Posterior cingulate gyrus (tissue), 11 donors: ENCODE measurements around the gene RPL15.
"Not testable (repeated sequence)": the region's sequence is repeated elsewhere in the genome, so short reads cannot be mapped to it uniquely, and the experiment has no call there.

Experiments used
- DNase-seq, 10 donors: peaks; one replicate each; pipeline versions ENCODE4 v3.0.0 to v3.0.0-alpha.2; 2020 to 2021; ENCODE audit warnings: mixed read lengths in 3 of 10
- intact Hi-C: fragments of 100-400 bp; cut with DNase I; formaldehyde crosslinking; loops from one replicate; pipeline ENCODE4 v1.15.1; 2023

RPL15 gene

DNA sequence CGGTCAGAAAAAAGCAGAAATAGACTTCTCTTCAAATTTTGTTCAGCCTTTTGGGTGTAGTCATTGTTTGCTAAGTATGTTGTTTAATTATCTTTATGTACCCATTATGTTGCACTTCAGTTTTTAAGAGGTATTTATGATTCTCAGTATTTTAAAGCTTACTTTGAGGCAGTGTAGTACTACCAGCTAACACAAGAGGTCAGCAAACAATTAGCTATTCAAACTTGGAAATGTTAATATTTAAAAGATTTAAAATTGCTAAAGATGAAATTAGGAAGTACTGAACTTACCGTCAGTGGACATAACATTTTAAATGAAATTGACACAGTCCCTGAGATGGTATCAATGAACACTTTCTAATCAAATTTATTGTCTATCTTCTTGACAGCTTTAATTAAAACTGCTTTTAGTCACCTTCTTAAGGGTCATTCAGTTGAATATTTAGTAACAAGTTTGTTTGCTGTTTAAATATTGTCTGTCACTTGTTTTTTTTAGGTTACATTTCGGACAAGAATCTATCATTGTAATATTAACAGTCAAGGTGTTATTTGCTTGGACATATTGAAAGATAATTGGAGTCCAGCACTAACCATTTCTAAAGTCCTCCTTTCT, 28.2 kb upstream of the RPL15 start:
- no peak for DNase-seq
- intact Hi-C loops: no loop called here

DNA sequence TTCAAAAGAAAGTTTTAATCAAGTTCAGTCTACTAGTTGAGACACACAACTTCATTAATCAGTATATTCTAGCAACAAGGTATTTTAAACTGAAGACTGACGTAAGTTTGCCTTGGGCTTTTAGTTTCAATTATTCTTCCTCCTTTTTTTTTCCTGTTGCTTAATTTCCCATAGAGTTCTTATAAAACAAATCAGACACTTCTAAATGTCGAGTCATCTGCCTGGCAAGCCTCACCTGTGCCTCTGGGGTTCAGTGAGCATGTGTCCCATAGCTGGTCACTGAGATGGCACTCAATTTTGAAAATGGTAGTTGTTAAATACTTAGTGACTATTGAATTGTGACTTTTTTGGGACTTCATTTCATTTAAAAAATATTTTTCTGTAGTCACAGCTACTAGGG, 27.5 kb upstream of the RPL15 start:
- no peak for DNase-seq
- intact Hi-C loops: no loop called here

DNA sequence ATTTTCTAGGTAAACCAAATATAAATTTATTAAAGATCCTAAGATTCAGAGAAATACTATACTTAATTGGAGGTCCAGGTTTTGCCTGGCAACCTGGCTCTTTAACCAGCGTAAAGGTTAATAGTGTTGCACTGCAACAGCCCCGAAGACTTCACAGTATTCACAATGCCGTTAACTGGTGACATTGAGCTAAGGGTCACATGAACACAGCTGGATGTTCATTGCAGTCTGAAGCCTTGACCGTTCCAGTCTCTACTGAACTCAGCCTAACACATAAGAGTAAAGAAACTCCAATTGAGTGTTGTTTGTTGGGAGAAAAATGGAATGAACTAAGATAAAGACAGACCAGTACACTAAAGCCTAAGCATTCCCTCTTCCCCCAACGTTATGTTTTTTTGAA, 27.0 kb upstream of the RPL15 start:
- DNase-seq: no peak
- intact Hi-C loops: no loop called here

DNA sequence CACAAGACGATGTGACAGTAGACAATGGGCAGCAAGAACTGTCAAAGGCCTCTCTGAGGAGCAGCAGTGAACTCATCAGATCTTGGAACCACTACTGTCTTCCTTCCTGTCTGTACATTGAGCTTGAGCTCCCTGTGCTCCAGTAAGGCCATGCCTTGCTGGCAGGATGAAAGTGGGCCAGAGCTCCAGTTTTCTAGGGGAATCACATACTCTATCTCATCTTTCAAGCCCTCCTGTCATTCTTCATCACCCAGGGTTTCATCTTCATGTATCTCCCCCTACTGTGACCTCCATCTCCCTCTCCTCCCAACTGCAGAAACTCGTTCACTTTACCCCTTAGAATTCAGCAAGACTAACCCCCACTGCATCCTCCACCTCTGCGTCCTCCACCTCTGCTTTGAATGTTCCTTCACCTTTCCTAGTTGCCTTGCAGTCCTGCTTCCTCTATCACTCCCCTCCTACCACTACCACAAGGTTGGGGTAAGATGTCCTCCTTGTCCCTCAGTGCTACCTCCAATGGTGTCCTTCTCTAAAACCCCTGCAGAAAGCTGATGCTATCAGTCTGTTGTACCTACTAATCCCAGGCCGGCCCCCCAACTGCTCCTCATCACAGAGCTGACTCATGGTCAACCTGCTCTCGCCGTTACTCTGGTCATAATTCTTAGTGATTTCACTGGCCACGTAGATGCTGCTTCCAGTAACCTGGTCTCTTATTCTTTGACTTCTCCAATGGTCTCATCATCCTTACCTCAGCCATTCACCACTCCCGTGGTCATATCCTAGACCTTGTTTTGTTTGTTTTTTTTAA, 22.5 kb upstream of the RPL15 start:
- intact Hi-C loops: no loop called here
- no peak for DNase-seq

DNA sequence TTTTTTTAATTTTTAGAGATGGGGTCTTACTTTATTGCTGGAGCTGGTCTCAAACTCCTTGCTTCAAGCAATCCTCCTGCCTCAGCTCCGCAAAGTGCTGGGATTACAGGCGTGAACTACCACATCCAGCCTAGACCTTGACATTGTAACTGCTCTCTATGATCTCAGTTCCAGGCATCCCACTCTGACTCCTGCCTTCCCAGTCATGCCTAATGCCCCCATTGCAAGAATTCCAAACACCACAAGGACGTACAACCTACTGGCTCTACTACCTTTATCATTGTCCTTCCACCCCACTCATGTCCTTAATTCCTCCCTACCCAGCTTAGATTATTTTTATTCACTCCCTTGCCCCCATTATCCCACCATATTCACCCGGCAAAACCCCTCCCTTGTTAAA, 21.8 kb upstream of the RPL15 start:
- no peak for DNase-seq
- intact Hi-C loops: no loop called here

DNA sequence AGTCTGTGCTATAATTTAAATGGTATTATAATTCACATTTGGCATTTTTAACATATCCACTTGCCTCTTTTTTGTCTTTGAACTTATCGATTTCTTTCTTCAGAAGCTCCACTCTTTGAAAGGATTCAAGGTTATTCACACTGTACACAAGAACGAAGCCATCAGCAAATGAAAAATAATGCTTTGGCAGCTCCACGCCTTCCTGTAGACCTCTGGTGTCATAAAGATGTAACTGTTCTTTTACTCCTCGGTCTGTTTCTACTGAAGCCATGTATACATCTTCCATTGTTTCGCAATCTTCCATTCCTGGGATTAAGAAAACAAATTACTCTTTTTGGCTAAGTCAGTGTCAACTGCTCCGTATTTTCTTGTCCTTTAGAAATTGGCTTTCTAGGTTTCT, 16.2 kb upstream of the RPL15 start:
- intact Hi-C loops: no loop called here
- no peak for DNase-seq

DNA sequence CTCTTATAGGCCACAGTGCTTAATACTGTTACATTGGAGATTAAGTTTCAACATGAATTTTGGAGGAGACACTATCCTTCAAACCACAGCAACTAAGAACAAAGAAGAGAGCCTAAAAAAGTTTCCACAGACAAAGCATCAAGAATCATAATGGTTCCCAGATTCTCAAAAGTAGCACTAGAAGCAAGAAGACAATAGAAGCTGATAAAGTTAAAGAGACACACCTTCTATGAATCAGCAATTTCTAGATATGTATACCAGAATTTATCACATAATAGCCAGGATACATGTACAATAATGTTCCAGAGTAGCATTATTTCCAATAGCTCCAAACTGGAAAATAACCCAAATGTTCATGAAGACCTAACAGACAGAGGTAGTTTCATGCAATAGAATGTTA, 12.4 kb upstream of the RPL15 start:
- intact Hi-C loops: no loop called here
- no peak for DNase-seq

DNA sequence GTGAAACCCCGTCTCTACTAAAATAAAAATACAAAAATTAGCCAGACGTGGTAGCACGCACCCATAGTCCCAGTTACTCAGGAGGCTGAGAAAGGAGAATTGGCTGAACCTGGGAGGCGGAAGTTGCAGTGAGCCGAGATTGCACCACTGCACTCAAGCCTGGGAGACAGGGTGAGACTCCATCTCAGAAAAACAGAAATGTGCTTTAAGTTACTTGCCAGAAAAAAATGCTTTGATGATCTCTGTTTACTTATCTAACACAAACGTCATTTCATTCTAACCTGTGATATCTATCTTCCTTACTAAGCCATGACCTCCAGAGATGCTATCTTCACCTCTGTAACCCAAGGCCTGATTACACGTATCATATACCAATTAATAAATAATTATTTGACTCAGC, 7.6 kb upstream of the RPL15 start:
- intact Hi-C loops: no loop called here
- no peak for DNase-seq

DNA sequence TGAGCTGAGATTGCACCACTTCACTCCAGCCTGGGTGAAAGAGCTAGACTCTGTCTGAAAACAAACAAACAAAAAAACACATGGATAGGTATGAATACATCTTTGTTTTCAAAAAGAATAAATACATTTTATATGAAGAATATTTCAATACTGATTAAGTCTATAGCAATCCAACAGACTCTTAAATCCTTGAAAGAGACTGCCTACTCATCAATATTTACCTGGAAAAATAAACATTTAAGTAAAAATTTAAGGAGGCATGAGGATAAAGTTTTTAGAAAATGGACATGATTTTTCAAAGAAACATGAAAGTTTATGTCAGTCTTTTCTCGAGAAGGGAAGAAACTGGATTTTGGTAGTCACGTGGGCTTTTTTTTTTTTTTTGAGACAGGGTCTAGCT, 5.5 kb upstream of the RPL15 start:
- intact Hi-C loops: loop anchor here (10.0 kb wide), 1 partner anchor 77 kb away; no protein-coding TSS in a partner anchor
- no peak for DNase-seq

DNA sequence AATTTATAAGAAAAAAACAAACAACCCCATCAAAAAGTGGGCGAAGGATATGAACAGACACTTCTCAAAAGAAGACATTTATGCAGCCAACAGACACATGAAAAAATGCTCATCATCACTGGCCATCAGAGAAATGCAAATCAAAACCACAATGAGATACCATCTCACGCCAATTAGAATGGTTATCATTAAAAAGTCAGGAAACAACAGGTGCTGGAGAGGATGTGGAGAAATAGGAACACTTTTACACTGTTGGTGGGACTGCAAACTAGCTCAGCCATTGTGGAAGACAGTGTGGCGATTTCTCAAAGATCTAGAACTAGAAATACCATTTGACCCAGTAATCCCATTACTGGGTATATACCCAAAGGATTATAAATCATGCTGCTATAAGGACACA, 4.6 kb upstream of the RPL15 start:
- not testable (repeated sequence) for DNase-seq
- intact Hi-C loops: loop anchor here (10.0 kb wide), 1 partner anchor 78 kb away; no protein-coding TSS in a partner anchor

DNA sequence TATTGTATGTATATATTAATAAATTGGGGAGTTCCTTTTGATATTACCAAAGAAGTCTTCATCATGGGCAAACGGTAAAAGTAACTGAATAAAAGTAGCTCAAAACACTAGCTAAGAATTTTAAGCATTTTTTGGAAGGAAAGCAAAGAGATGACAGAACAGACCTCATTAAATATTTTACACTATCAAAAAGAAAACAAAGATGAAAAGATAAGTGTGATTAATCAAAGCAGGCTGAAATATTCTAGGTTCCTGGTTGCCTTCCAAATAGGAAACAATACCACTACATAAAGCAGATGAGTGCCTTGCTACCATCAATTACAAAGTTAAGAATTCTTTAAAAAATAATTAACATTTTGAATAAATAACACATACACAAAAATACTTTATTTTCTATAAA, 3.8 kb upstream of the RPL15 start:
- DNase-seq: no peak
- intact Hi-C loops: loop anchor here (10.0 kb wide), 1 partner anchor 78 kb away; no protein-coding TSS in a partner anchor

DNA sequence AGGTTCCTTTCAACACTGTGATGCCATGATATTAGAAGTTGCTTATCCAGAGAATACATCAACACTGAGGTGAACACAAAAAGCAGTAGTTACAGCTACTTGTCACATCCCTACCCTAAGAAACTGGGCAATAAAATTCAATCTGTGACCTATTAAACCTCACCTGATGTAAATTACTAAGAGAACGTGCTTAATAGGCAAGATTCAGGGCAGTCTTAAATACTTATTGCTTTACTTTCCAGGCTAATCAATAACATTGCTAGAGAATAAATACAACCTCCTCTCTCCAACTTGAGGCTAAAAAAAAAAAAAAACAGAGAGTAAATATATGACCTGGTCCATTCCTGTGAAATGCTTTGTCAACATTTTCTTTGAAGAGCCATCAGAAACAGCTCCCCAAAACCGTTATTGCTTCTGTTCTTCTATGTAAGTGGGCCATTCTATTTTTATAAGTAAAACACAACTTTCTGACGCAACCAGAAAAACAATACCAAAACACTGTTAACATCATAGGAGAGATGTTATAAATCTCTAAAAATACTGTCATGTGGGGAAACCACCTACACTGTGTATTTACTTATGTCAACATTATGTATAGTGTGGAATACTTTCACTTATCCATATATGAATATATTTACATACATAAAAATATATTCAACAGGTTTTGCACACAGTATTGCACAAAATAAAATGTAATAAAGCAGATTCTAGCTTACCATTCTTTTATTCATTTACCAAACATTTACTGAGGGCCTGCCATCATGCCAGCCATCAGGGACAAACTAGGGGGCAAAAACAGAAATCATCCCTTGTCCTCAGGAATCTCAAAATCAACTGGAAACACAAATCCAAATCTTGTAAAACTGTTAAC, 2.8 kb upstream of the RPL15 start:
- intact Hi-C loops: loop anchor here (10.0 kb wide), 1 partner anchor 79 kb away; no protein-coding TSS in a partner anchor
- no peak for DNase-seq

DNA sequence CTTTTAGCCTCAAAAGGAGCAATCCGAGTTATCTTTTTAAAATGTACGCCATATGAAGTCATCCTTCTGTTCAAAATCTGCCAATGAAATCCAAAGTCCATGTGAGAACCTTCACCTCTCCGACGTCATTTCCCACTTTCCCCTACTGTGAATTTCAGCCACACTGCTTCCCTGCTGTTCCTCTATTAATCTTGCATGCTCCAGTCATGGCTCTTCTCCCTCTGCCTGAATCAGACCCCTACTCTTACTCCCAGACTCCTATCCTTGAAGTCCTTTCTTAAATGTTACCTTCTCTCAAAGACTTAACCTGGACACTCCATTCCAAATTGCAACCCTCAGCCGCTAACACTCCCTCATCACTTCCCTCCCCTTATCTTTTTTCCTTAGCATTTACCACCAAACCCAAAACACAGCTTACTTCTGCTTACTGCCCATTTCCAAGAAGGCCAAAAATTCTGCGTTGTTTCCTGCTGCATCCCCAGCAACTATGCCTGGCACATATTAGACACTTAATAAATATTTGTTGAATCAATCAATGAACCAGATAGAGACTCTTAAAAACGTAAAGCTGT, 1.3 kb upstream of the RPL15 start:
- no peak for DNase-seq
- intact Hi-C loops: loop anchor here (10.0 kb wide), 1 partner anchor 81 kb away; no protein-coding TSS in a partner anchor

DNA sequence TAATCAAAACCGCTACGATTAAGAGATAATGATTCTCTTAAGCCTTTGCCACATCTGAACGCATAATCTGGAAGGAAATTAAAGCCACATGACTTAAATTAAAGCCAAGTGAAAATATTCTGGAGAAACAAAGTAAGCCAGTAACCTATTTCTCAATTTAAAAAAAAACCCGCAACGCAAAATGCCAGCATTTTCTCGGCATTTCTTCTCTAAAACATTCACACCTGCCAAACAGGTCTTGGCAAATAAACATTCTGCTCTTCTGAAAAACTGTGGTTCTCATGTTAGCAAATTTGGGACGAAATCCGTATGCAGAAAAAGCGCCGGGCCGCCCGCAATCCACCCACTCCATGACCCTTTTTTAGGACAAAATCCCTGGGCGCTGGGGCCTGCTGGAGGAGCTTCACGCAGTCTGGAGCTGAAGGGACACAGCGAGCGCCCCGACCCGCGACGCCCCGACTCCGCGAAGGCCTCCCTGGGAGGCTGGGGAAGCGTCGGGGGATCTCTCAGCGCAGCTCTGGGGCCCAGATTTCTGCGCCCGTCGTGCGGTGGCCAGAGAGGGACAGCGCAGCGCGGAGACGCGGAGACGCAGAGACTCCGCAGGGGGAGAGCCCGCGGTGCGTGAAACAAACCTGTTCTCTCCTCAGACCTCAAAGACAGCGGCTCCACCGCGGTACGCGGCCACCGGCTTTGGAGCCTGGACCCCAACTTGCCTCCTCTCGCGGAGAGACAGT, 613 bp upstream of the RPL15 start:
- intact Hi-C loops: loop anchor here (10.0 kb wide), 1 partner anchor 82 kb away; no protein-coding TSS in a partner anchor
- DNase-seq: peak in 2 of 10 donors; percentile 21 to 89

DNA sequence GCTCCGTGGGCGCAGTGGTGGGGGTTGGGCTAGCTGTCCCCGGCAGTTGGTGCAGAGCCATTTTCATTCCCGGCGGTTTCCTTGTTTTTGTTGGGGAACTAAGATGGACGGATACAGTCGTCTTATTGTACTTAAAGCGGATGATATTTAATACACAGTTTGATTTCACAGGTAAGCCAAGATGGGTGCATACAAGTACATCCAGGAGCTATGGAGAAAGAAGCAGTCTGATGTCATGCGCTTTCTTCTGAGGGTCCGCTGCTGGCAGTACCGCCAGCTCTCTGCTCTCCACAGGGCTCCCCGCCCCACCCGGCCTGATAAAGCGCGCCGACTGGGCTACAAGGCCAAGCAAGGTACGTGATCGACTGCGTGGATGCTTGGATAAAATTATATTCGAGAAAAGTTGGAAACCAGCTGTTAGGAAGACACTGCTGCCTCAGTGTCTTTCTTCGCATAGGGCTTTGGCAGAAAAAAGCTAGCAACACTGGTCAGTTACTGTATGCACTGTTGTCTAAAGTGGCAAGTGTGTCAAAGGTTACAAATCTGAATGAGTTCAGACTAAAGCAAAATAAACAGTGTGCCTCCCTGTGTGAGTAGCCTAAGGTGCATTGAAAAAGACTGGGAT, 859 bp downstream of the RPL15 start:
- peak in 3 of 10 donors; percentile 56 to 66 (median 57) for DNase-seq

DNA sequence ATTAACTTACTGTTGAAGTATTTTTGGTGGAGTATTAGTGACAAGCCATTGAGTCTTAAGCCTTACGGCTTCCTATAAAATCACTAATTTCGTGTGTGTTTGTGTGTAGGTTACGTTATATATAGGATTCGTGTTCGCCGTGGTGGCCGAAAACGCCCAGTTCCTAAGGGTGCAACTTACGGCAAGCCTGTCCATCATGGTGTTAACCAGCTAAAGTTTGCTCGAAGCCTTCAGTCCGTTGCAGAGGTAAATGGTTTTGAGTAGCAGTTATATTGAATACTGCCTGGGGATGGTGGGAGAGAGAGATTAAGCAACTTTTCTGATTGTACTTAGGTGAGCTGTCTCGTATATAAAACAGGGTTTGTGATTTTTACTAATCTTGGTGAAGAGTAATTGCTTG, 1.4 kb downstream of the RPL15 start:
- not testable (repeated sequence) for DNase-seq
- intact Hi-C loops: loop anchor here (2.0 to 10.0 kb wide), 2 partner anchors 74 to 84 kb away; no protein-coding TSS in a partner anchor

More for the DNA sequence above, 859 bp downstream of the RPL15 start:
- intact Hi-C loops: loop anchor here (1.0 to 10.0 kb wide), 3 partner anchors 28 to 83 kb away; partner anchors contain the start of gene NR1D2

DNA sequence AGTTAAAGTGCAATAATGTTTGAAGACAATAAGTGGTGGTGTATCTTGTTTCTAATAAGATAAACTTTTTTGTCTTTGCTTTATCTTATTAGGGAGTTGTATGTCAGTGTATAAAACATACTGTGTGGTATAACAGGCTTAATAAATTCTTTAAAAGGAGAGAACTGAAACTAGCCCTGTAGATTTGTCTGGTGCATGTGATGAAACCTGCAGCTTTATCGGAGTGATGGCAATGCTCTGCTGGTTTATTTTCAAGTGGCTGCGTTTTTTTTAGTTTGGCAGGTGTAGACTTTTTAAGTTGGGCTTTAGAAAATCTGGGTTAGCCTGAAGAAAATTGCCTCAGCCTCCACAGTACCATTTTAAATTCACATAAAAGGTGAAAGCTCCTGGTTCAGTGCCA, 2.7 kb downstream of the RPL15 start:
- DNase-seq: no peak
- intact Hi-C loops: loop anchor here (2.0 to 10.0 kb wide), 2 partner anchors 73 to 85 kb away; no protein-coding TSS in a partner anchor

DNA sequence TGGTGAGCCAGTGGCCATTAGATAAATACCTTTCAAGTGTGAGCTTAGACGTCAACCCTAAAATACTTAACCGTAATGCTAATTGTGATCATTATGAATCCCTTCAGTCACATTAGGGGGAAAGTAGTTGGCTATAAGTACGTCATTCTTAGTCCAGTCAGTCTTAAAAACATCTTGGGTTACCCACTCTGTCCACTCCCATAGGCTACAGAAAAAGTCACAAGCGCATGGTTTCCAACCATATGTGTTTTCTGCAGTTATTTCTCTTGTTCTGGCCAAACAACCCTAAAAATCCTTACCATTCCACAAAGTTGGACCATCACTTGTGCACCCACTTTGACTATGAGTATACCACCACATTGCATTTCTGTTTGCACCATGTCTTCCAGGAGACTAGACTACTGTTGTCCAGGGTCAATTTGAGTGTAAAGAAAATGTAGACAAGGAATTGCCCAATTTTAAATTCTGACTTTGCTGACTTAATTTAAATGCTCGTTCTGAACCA, 3.3 kb downstream of the RPL15 start:
- no peak for DNase-seq
- intact Hi-C loops: no loop called here

DNA sequence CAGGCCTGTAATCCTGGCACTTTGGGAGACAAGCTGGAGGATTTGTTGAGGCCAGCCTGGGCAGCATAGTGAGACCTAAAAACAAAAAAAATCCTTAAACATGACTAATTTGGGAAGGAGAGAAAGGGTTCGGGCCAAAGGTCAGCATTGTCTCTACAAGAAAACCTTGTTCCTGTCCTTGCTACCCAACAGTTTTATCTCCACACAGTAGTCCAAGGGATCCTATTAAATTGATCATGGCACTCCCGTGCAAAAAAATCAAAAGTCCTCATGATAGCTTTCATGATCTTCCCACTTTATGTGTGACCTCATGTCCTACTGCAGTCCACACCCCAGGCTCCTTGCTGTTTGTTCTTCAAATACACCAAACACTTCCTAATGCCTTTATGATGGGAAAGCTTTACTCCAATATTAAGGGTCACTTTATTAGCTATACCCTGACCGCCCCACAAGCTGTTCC, 4.2 kb downstream of the RPL15 start:
- DNase-seq: no peak
- intact Hi-C loops: no loop called here
